K562 (cell line): ENCODE results near the gene GATA2. TPM values are rescaled to one million over a fixed set of nuclear protein-coding genes. Genes with fewer than 3 reads are reported as not detected.

Experiments
- ATAC-seq: fragments of 200-7000 bp; cut with Tn5 transposase; 3 replicates; pipeline ENCODE4 v1.9.1; 2020; ENCODE audit warnings: moderate library complexity
- BruUV-seq: library from RNA; stranded (reverse); fragments of 400-500 nt; replicated peaks from 2 replicates; lab custom pipeline; 2021; lab: Mats Ljungman, UMichigan
- CTCF ChIA-PET: fragments of 300-600 bp; formaldehyde crosslinking; extraction: SDS; loops from one replicate; lab custom pipeline; 2021; ENCODE audit warnings: low intra/inter-chr PET ratio; lab: Yijun Ruan, JAX
- POLR2A ChIA-PET: fragments of 300-600, 350-650 bp; sonication (Branson Sonifier 250); formaldehyde crosslinking; extraction: SDS; loops from one replicate; lab custom pipeline; 2021; ENCODE audit warnings: antibody characterized with exemption, inconsistent platforms; lab: Yijun Ruan, JAX
- DNase-seq, 4 experiments: peaks; one replicate each; pipeline versions ENCODE4 v3.0.0 to v3.0.0-alpha.2; 2011 to 2018; ENCODE audit warnings: low spot score in 3 of 4, mixed read lengths in 3 of 4; ENCODE audit errors: extremely low read depth in 1 of 4
- FAIRE-seq: peaks from 2 replicates; lab custom pipeline; 2011; peaks lifted over from hg19 to GRCh38; lab: Jason Lieb, UNC
- H2AFZ ChIP-seq: 2 replicates; pipeline ENCODE4 v1.6.0; 2011; ENCODE audit warnings: low read depth, low read length, control low read depth, inconsistent platforms
- H3K27ac ChIP-seq: fragments of 200-600 bp; 3 replicates; pipeline ENCODE4 v1.8.0; 2011; ENCODE audit warnings: low read depth, mild to moderate bottlenecking, control low read depth, inconsistent platforms, low read length, moderate library complexity, mixed read lengths; ENCODE audit errors: extremely low read depth
- H3K27me3 ChIP-seq, 2 experiments: fragments of 300-600 bp in 1 of 2; 2 replicates in 1 of 2; 3 replicates in 1 of 2; pipeline versions ENCODE4 v1.6.0 to v1.8.0; 2011; ENCODE audit warnings: inconsistent platforms in 2 of 2, low read length in 2 of 2, mild to moderate bottlenecking in 1 of 2, mixed read lengths in 1 of 2, moderate library complexity in 1 of 2; ENCODE audit not compliant: control insufficient read depth in 2 of 2, insufficient read depth in 2 of 2
- H3K36me3 ChIP-seq: fragments of 300-600 bp; 3 replicates; pipeline ENCODE4 v1.8.0; 2011; ENCODE audit warnings: mild to moderate bottlenecking, low read length, inconsistent platforms; ENCODE audit not compliant: control insufficient read depth, insufficient read depth
- H3K4me1 ChIP-seq, 2 experiments: fragments of 200-600 bp in 1 of 2; replicated peaks in 1 of 2; 2 replicates in 1 of 2; 3 replicates in 1 of 2; pipeline versions ENCODE4 v1.5.1 to v1.8.0; 2011; ENCODE audit warnings: inconsistent platforms in 2 of 2, low read length in 2 of 2, mild to moderate bottlenecking in 1 of 2, mixed read lengths in 1 of 2, moderate library complexity in 1 of 2; ENCODE audit not compliant: control insufficient read depth in 2 of 2, insufficient read depth in 2 of 2
- H3K4me2 ChIP-seq: 2 replicates; pipeline ENCODE4 v1.6.1; 2011; ENCODE audit warnings: low read length, control low read depth, inconsistent platforms, mixed read lengths; ENCODE audit not compliant: insufficient read depth
- H3K4me3 ChIP-seq: fragments of 200-600 bp; sonication (generic), shearing (Covaris generic); 2 replicates; pipeline ENCODE4 v1.5.1; 2016; ENCODE audit warnings: control low read depth, inconsistent platforms
- H3K79me2 ChIP-seq: fragments of 200-600 bp; 3 replicates; pipeline ENCODE4 v1.8.0; 2011; ENCODE audit warnings: low read length, inconsistent platforms; ENCODE audit not compliant: control insufficient read depth, insufficient read depth
- H3K9ac ChIP-seq, 2 experiments: 2 replicates each; pipeline versions ENCODE4 v1.6.0 to v1.6.1; 2011; ENCODE audit warnings: low read depth in 2 of 2, low read length in 2 of 2, control low read depth in 1 of 2, inconsistent platforms in 1 of 2, mild to moderate bottlenecking in 1 of 2, mixed read lengths in 1 of 2; ENCODE audit not compliant: insufficient read depth in 1 of 2
- H3K9me1 ChIP-seq: one replicate; pipeline ENCODE4 v1.6.0; 2011; ENCODE audit warnings: inconsistent platforms, mild to moderate bottlenecking, low read length, moderate library complexity; ENCODE audit not compliant: control insufficient read depth, insufficient read depth
- H3K9me3 ChIP-seq: replicated peaks from 2 replicates; pipeline ENCODE4 v1.5.1; 2011; ENCODE audit warnings: low read depth, low read length, inconsistent platforms; ENCODE audit not compliant: control insufficient read depth, insufficient read depth
- H4K20me1 ChIP-seq: replicated peaks from 2 replicates; pipeline ENCODE4 v1.6.1; 2011; ENCODE audit warnings: low read length, inconsistent platforms, mixed read lengths; ENCODE audit not compliant: control insufficient read depth, insufficient read depth
- ATF7 ChIP-seq: fragments of 450-650 bp; IDR thresholded peaks from 2 replicates; pipeline ENCODE4 v1.7.1; 2014; ENCODE audit warnings: mild to moderate bottlenecking, moderate library complexity
- HNRNPL ChIP-seq: fragments of 200-400 bp; formaldehyde crosslinking; IDR thresholded peaks from 2 replicates; pipeline ENCODE4 v1.6.1; 2017; ENCODE audit warnings: low read depth, mild to moderate bottlenecking, low read length
- POLR2A ChIP-seq: fragments of 450-650 bp; conservative IDR thresholded peaks from 2 replicates; pipeline ENCODE4 v1.6.1; 2016
- RBFOX2 ChIP-seq: fragments of 200-400 bp; formaldehyde crosslinking; IDR thresholded peaks from 2 replicates; pipeline ENCODE4 v1.6.1; 2017; ENCODE audit warnings: low read depth, mild to moderate bottlenecking, low read length, moderate library complexity
- RHOXF2B ChIP-seq: fragments of 250-450 bp; sonication (Bioruptor Pico); conservative IDR thresholded peaks from 2 replicates; pipeline ENCODE4 v1.5.1; 2021
- SIN3A ChIP-seq, 2 experiments: fragments of 150-350 bp in 1 of 2; IDR thresholded peaks; 2 replicates each; pipeline ENCODE4 v1.6.1; 2011 to 2016; ENCODE audit warnings: borderline replicate concordance in 2 of 2, low read depth in 2 of 2, low read length in 2 of 2, mild to moderate bottlenecking in 2 of 2, moderate library complexity in 2 of 2; ENCODE audit not compliant: control insufficient read depth in 1 of 2
- SUPT5H ChIP-seq: fragments of 450-650 bp; IDR thresholded peaks from 2 replicates; pipeline ENCODE4 v1.6.1; 2016
- ZBED1 ChIP-seq: IDR thresholded peaks from 2 replicates; pipeline ENCODE4 v1.6.1; 2014
- ZNF507 ChIP-seq: conservative IDR thresholded peaks from 2 replicates; pipeline ENCODE4 v1.6.1; 2017; ENCODE audit warnings: missing genetic modification characterization, missing compliant biosample characterization
- WGBS: fragments of 100-300 bp; shearing (Covaris generic); methylation state at CpG from one replicate; pipeline ENCODE4 v1.1.6; 2016; ENCODE audit warnings: low coverage, mixed read lengths; ENCODE audit not compliant: insufficient coverage; ENCODE audit errors: missing lambda C conversion rate; 5-methylcytosine and 5-hydroxymethylcytosine counted together
- in situ Hi-C: fragments of 300-500 bp; cut with MboI; formaldehyde crosslinking; loops from 4 replicates; pipeline ENCODE4 v1.15.0; 2018; ENCODE audit warnings: inconsistent platforms, mixed read lengths
- intact Hi-C: fragments of 100-400 bp; cut with micrococcal nuclease; formaldehyde crosslinking; loops from 2 replicates; pipeline ENCODE4 v1.14.2; 2022
- polyA plus RNA-seq, 8 experiments: library from polyadenylated mRNA; depleted of rRNA in 4 of 8; stranded (reverse) in 5 of 8; unstranded in 3 of 8; fragments of >200 nt; fragmentation: Nextera tagmentation in 2 of 8; fragmentation: Illumina TruSeq in 1 of 8; extraction: Ambion mirVana in 2 of 8; extraction: Trizol in 1 of 8; gene quantifications; 2 replicates each; pipeline versions ENCODE4 v1.2.1 to v1.2.3, GENCODE V29; 2011 to 2014; ENCODE audit warnings: inconsistent platforms in 1 of 8, missing spikeins in 1 of 8
- total RNA-seq, 7 experiments: library from RNA; depleted of rRNA in 6 of 7; stranded (reverse); fragments of >200 nt in 6 of 7; fragmentation: Illumina TruSeq in 2 of 7; extraction: Trizol in 2 of 7; gene quantifications; 2 replicates each; pipeline versions ENCODE4 v1.2.1 to v1.2.3, GENCODE V29; 2011 to 2021; ENCODE audit warnings: low replicate concordance in 1 of 7
- TF ChIP-seq, protein P1 (sequence below), 2 experiments: fragments of 200-800 bp in 1 of 2; sonication (Bioruptor generic) in 1 of 2; sonication (generic) in 1 of 2; formaldehyde crosslinking in 1 of 2; IDR thresholded peaks in 1 of 2; conservative IDR thresholded peaks in 1 of 2; 2 replicates each; pipeline versions ENCODE4 v1.5.0 to v1.6.1; 2016 to 2020; ENCODE audit warnings: missing compliant biosample characterization in 1 of 2, missing genetic modification characterization in 1 of 2, missing genetic modification reagents in 1 of 2

The GATA2 gene
- total and polyA plus RNA-seq, 9 of the 15 experiments (the other 6 are each of a cell fraction or from before 2014, with no cell fraction given): 8.5 to 218 (median 50.8) TPM

DNA sequence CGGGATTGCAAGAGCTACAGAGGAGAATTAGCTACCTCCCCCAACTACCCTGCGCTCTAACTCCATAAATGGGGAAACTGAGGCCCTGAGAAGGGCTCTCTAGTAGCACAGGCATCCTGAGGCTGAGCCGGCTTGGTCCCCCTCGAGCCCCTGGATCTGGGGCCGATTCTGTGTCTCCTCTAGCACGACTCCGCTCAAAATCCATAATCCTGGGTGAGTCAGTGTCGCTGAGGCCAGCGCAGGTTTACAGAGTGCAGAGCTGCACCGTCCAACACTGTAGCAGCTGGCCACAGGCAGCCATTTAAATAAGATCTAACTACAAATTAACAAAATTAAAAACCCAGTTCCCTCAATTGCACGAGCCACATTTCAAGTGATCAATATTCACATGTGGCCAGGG, 10.8 kb downstream of the GATA2 start:
- H3K27ac ChIP-seq: peak overlapping the region; percentile 98
- ATAC-seq (no peak), DNase-seq (no peak), FAIRE-seq (no peak)
- 67% methylated on average over 4 of the region's 11 CpGs for WGBS
- H3K79me2 ChIP-seq: peaks cover 71% of the 10 kb centered on the region
- no TSS peak for BruUV-seq
- in situ Hi-C loops: no loop called here
- TF ChIP-seq HNRNPL (no peak), ZNF507 (tag) (no peak), POLR2A (peak; percentile 43; the same call in 1 of the 2 replicates), ZBED1 (0 out of 2 replicates have a peak, but pooled peaks have one; percentile 22), SIN3A (IDR thresholded peaks at IDR 0.05; ENCODE audit: borderline replicate concordance in 2 of 2, control insufficient read depth in 1 of 2, low read depth in 2 of 2, low read length in 2 of 2) (no peak), RHOXF2B (CRISPR knock-in tag) (no peak), ATF7 (no peak), SUPT5H (0 out of 2 replicates have a peak, but pooled peaks have one; percentile 34), RBFOX2 (0 out of 2 replicates have a peak, but pooled peaks have one; percentile 5)
- TF ChIP-seq, protein P1, sequence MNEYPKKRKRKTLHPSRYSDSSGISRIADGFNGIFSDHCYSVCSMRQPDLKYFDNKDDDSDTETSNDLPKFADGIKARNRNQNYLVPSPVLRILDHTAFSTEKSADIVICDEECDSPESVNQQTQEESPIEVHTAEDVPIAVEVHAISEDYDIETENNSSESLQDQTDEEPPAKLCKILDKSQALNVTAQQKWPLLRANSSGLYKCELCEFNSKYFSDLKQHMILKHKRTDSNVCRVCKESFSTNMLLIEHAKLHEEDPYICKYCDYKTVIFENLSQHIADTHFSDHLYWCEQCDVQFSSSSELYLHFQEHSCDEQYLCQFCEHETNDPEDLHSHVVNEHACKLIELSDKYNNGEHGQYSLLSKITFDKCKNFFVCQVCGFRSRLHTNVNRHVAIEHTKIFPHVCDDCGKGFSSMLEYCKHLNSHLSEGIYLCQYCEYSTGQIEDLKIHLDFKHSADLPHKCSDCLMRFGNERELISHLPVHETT (CRISPR knock-in tag; conservative IDR thresholded peaks at IDR 0.05 in 1 of 2, IDR thresholded peaks at IDR 0.05 in 1 of 2): 0 out of 4 replicates have a peak, but pooled peaks of 1 of the 2 experiments have one; percentile 10
- peak overlapping the region; percentile 98; the same call in 1 of the 2 replicates for H3K4me3 ChIP-seq
- peaks cover 17 to 57% of the 10 kb centered on the region in 2 experiments; a peak in 3 of 5 replicates for H3K4me1 ChIP-seq
- H3K36me3 ChIP-seq: peaks cover 88% of the 10 kb centered on the region
- peaks cover 29% of the 10 kb centered on the region for H4K20me1 ChIP-seq
- H3K27me3 ChIP-seq: no peaks in the 10 kb centered on the region
- intact Hi-C loops: no loop called here
- ChIA-PET CTCF (no interaction called here), POLR2A (interaction anchor here (0.6 to 2.3 kb wide), 8 partner anchors 8 to 106 kb away, joined by 3 to 11 read pairs (median 4); no protein-coding TSS in a partner anchor)
- no peaks in the 10 kb centered on the region for H3K9me3 ChIP-seq
- no peak overlapping the region for H2AFZ ChIP-seq
- H3K9me1 ChIP-seq: no peaks in the 10 kb centered on the region
- H3K4me2 ChIP-seq: peak overlapping the region; percentile 92; the same call in 1 of the 2 replicates
- H3K9ac ChIP-seq: peak overlapping the region; percentile 87 to 98; a peak in 2 of 4 replicates
